Type B pancreatic cell (in vitro differentiated cells): ENCODE results near the gene FBLN2. TPM values are rescaled to one million over a fixed set of nuclear protein-coding genes. Genes with fewer than 3 reads are reported as not detected.

ENCODE experiments used
- DNase-seq: peaks from one replicate; pipeline ENCODE4 v3.0.0; 2021; ENCODE audit warnings: mixed read lengths; ENCODE audit not compliant: unreplicated experiment; ENCODE audit errors: extremely low spot score
- H3K27ac Mint-ChIP-seq: 2 replicates; pipeline ENCODE4 v1.8.0; 2021; ENCODE audit warnings: mild to moderate bottlenecking, mixed read lengths
- H3K27me3 Mint-ChIP-seq: 2 replicates; pipeline ENCODE4 v1.8.0; 2021; ENCODE audit warnings: mixed read lengths
- H3K36me3 Mint-ChIP-seq: 2 replicates; pipeline ENCODE4 v1.8.0; 2021; ENCODE audit warnings: mixed read lengths
- H3K4me1 Mint-ChIP-seq: one replicate; pipeline ENCODE4 v1.8.0; 2021; ENCODE audit warnings: mixed read lengths; ENCODE audit not compliant: unreplicated experiment
- H3K4me3 Mint-ChIP-seq: 2 replicates; pipeline ENCODE4 v1.8.0; 2021; ENCODE audit warnings: mild to moderate bottlenecking, mixed read lengths
- H3K9me3 Mint-ChIP-seq: 2 replicates; pipeline ENCODE4 v1.8.0; 2021; ENCODE audit warnings: mixed read lengths
- CTCF ChIP-seq: fragments of 200-600 bp; sonication (generic); conservative IDR thresholded peaks from 2 replicates; pipeline ENCODE4 v1.5.0; 2021; ENCODE audit warnings: antibody characterized with exemption, mild to moderate bottlenecking
- total RNA-seq: library from RNA; stranded (reverse); gene quantifications from 2 replicates; pipeline ENCODE4 v1.2.1, GENCODE V29; 2021; ENCODE audit warnings: low replicate concordance

Gene FBLN2
- total RNA-seq, 1 donor from 2014 or later, result 67.6 TPM

GRCh38 chr3:13526626-13526949 lies 22.3 kb upstream of the FBLN2 start:
- H3K27me3 Mint-ChIP-seq, result no peaks in the 10 kb centered on the region
- peaks cover 38% of the 10 kb centered on the region for H3K4me1 Mint-ChIP-seq
- no peak overlapping the region for H3K4me3 Mint-ChIP-seq
- no peak for DNase-seq
- H3K36me3 Mint-ChIP-seq, result peaks cover 3% of the 10 kb centered on the region
- H3K27ac Mint-ChIP-seq, result peak overlapping the region; percentile 73
- TF ChIP-seq CTCF, result no peak
- H3K9me3 Mint-ChIP-seq, result no peaks in the 10 kb centered on the region

- Mint-ChIP-seq H3K36me3 (no peaks in the 10 kb centered on the region), H3K27ac (no peak overlapping the region), H3K4me1 (peaks cover 45% of the 10 kb centered on the region), H3K9me3 (no peaks in the 10 kb centered on the region), H3K27me3 (no peaks in the 10 kb centered on the region), H3K4me3 (no peak overlapping the region)
- TF ChIP-seq CTCF, result peak; percentile 70
- DNase-seq, result no peak
These were observed 20.6 kb upstream of the FBLN2 start for GRCh38 chr3:13528217-13528867.

- Mint-ChIP-seq H3K27me3 (no peaks in the 10 kb centered on the region), H3K36me3 (no peaks in the 10 kb centered on the region), H3K4me3 (peak overlapping the region; percentile 7), H3K9me3 (no peaks in the 10 kb centered on the region), H3K4me1 (peaks cover 52% of the 10 kb centered on the region), H3K27ac (peak overlapping the region; percentile 37)
- no peak for TF ChIP-seq CTCF
- DNase-seq, result no peak
These were observed 19.5 kb upstream of the FBLN2 start for GRCh38 chr3:13529196-13530112.

- no peaks in the 10 kb centered on the region for H3K9me3 Mint-ChIP-seq
- peaks cover 47% of the 10 kb centered on the region for H3K4me1 Mint-ChIP-seq
- no peaks in the 10 kb centered on the region for H3K36me3 Mint-ChIP-seq
- TF ChIP-seq CTCF, result no peak
- DNase-seq, result no peak
- H3K27ac Mint-ChIP-seq, result no peak overlapping the region
- no peaks in the 10 kb centered on the region for H3K27me3 Mint-ChIP-seq
- peak overlapping the region; percentile 27 for H3K4me3 Mint-ChIP-seq
These were observed 18.5 kb upstream of the FBLN2 start for GRCh38 chr3:13530241-13531009.

GRCh38 chr3:13532085-13532484 lies 16.8 kb upstream of the FBLN2 start:
- Mint-ChIP-seq H3K36me3 (no peaks in the 10 kb centered on the region), H3K4me1 (peaks cover 47% of the 10 kb centered on the region), H3K27ac (peak overlapping the region; percentile 15), H3K4me3 (no peak overlapping the region), H3K27me3 (no peaks in the 10 kb centered on the region), H3K9me3 (no peaks in the 10 kb centered on the region)
- no peak for DNase-seq
- TF ChIP-seq CTCF, result no peak
